Fibroblast of the aortic adventitia (primary cell): ENCODE results near the gene BLMH. TPM values are rescaled to one million over a fixed set of nuclear protein-coding genes. Genes with fewer than 3 reads are reported as not detected.
A peak's percentile ranks its signal among the peaks of the same experiment; 100 is the strongest.

Source experiments
- DNase-seq: peaks from one replicate; pipeline ENCODE4 v3.0.0-alpha.2; 2010; ENCODE audit warnings: low read depth
- H3K4me3 ChIP-seq: 2 replicates; pipeline ENCODE4 v1.5.1; 2011; ENCODE audit warnings: low read depth, mild to moderate bottlenecking, control low read depth, low read length, moderate library complexity
- CTCF ChIP-seq: IDR thresholded peaks from 2 replicates; pipeline ENCODE4 v1.5.1; 2011; ENCODE audit warnings: mild to moderate bottlenecking, low read length, control low read depth, inconsistent platforms; ENCODE audit not compliant: insufficient read depth
- total RNA-seq: library from RNA; depleted of rRNA; stranded (reverse); fragments of >200 nt; gene quantifications from 2 replicates; pipeline ENCODE4 v1.2.3, GENCODE V29; 2012; ENCODE audit warnings: low replicate concordance

Gene BLMH
- total RNA-seq, 1 donor = 30.5 TPM

DNA sequence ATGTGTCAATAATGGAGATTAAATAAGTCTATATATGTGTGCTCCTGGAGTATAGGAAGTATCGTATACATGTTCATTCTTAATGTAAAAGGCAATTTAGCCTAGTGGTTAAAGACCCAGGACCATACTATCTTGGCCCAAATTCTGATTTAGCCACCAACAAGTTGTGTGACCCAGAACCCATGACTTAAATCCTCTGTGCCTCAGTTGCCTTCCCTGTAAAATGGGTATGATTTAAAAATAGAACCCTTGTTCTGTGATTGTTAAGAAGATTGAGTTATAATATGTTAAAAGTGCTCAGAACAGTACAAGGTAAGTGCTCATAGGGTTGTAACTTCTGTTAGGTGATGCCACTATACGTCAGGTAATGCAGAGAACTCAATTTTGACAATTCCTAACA is 18.8 kb upstream of the BLMH start:
- H3K4me3 ChIP-seq = no peak overlapping the region
- no peak for TF ChIP-seq CTCF
- DNase-seq = no peak

DNA sequence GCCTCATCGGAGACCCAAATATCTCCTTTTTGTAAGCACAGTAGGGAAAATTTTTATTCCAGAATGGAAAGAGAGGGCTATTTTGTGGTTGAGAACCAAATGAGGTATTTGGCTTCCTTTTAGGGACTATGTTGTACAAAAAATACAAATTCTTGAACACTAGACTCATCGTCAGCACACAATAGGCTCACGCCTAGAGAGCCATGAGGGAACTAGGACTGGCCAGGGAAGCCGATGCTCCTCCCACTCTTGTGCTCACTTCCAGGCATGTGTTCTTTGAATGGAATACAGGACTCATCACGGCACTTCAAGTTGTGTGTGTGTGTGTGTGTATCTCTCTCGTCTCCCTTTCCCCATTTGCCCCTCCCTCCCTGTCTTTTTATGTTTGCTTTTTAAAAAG is 17.8 kb upstream of the BLMH start:
- DNase-seq = peak; percentile 72
- no peak overlapping the region for H3K4me3 ChIP-seq
- TF ChIP-seq CTCF = no peak

DNA sequence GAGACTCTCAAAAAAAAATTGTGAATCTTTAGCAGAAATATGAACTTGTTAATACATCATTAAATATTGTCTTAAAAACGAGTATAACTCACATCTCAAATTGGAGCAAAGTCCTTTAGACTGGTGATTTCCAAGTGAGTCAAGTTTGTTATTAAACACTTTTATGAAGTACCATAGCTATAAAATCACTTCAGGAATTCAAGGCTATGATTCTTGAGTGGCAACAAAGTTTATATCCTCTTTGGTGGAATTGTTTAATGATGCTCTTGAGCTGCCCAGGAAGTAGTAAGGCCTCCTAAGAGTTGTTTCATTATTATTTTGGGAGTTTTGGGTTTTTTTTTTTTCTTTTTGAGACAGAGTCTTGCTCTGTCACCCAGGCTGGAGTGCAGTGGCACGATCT is 16.7 kb upstream of the BLMH start:
- no peak for DNase-seq
- no peak overlapping the region for H3K4me3 ChIP-seq
- TF ChIP-seq CTCF = no peak

DNA sequence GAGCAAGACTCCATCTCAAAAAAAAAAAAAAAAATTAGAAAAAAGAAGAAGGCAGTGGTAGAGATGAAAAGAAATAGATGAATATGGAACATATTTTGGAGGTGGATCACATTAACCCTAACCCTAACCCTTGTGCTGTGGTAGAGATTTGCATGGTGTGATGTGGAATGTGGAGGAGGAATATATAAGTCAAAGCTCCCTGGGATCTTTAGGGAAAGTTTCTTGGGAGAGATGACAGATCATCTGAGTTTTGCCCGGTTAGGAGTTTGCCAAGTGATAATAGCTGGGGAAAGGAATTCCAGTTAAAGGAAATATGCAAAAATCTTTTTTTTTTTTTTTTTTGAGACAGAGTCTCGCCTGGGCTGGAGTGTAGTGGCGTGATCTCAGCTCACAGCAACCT is 13.0 kb upstream of the BLMH start:
- DNase-seq = peak; percentile 46
- no peak overlapping the region for H3K4me3 ChIP-seq
- TF ChIP-seq CTCF = no peak

- no peak for TF ChIP-seq CTCF
These were observed 10.5 kb upstream of the BLMH start for GRCh38 chr17:30302241-30302640.

DNA sequence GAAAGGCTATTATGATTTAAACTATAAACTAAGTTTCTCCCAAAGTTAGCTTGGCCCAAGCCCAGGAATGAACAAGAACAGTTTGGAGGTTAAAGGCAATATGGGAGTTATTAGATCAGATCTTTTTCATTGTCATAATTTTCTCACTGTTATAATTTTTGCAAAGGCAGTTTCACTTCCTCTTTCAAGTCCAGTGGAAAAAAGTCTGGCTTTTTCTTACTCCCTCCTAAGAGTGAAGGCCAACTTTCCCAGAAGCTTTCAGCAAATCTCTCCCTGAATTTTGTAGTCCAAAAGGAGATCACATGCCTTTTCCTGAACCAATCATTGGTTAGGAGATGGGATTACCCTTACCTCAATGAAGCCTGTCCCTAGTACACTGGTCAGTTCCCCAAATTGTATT is 9.1 kb upstream of the BLMH start:
- no peak for TF ChIP-seq CTCF

More at GRCh38 chr17:30302241-30302640, 10.5 kb upstream of the BLMH start:
- no peak overlapping the region for H3K4me3 ChIP-seq
- DNase-seq = no peak

DNA sequence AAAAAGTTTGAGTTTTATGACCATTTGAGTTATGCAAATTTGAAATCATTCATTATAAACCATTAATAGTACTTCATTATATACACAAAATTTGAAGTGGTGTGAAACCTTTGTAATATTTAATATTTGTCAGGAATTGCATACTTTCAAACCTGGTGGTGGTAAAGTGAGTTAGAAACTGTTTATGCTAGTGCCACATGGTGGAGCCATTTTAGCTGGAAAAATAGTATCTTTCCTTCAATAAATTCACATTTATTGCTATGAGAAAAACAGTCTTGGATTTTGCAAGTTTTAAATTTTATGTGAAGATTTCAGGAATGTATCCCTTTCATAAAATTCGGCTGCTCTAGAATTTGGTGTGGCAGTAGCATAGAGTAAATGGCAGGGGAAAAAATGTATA is 7.3 kb upstream of the BLMH start:
- H3K4me3 ChIP-seq = no peak overlapping the region
- peak; percentile 52 for TF ChIP-seq CTCF
- DNase-seq = peak; percentile 47

More for the DNA sequence above, 9.1 kb upstream of the BLMH start:
- DNase-seq = no peak
- no peak overlapping the region for H3K4me3 ChIP-seq
